ENCODE results near the gene AKR1C2.

Gene AKR1C2

DNA sequence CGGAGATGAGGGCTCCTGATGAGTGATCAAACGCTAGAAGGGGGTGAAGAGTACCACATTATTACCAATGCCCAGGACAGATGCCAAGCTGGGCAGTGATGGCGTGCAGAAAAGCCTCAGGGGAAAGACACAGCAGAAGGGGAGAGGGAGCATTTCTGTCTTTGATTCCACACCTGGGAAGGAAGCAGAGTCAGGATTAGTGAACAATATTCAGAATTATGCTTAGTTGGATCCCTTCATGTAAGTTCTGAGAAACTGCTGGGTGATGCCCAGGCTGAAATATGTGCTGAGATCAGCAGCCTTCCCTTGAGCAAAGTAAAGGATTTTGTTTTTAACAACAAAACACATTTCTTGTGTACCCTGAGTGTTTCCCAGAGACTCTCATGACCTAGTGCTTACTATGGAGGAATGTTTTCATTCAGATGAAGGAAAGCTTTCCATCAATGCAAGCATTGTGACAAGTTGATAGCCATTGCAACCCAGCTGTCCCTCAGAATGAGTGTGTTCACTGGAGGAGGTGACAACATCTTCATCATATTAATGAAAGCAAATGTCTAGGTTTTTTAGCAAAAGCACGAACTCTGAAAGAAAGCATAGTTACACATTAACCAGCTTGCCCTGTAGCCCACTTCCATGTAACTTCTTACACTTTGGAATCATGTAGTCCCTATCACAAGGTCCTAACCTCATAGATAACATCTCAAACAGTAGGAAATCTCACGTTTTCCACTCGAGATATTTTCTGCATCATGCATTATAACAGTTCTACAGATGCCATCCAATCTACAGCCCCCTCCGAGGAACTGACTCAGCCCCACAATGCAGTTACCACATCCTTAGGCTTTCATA lies 64.2 kb downstream of the AKR1C2 start:
- FAIRE-seq (no peak), DNase-seq (ENCODE audit: insufficient read length, low spot score) (no peak)

Data from HTR-8/SVneo (cell line).